HG03135 (cell line): ENCODE measurements around the gene TXNDC11.

ENCODE experiments used
- ATAC-seq: cut with Tn5 transposase; IDR thresholded peaks from one replicate; pipeline ENCODE4 v1.9.1; 2021; ENCODE audit warnings: mild to moderate bottlenecking, moderate library complexity; ENCODE audit not compliant: unreplicated experiment

TXNDC11 gene

DNA sequence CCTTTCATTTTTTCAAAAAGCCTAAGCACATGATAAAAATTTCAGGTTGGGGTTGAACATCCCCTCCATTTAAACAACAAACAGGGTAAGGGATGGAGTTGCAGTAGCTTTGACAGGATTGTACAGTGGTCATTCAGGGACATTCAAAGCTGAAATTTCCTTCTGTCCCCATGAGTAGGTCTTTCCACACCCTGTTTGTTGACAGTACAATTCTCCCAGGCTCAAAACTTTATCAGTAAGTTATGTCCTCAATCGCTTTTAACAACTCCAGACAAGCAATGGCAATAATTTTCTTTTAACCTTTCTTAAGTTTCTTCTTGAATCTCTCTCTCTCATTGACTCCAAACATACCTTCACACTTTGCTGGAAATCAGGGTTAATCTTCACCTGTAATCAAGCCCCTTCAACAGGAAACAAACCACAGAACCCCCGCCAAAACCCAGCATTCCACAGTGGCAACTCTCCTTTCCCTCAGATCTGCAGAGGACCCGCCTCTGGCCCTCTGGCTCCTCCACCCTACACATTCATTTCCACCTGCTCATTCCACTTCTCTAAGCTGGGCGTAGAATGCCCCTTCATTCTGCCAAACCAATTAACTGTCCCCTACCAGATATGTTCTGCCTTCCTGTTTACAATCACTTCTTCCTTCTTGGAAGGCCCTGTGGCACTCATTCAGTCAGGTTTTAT, 20.7 kb downstream of the TXNDC11 start:
- no peak for ATAC-seq

DNA sequence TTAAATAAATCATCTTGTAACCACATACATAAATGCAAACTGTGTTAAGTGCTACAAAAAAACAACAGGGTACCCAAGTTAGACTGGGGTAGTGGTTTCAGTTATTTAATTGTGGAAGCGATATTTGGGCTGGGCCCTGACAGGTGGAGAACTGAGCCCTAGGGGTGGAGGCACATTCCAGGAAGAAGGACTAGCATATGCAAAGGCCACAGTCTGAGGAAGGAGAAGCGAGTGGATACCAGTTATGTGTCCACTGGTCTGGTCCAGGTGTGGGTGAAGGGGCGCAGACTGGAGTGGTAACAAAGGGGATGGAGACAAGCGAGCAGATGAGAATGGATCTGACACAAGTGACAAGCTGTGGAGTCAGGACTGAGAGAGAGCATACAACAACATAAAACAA, 22.9 kb downstream of the TXNDC11 start:
- ATAC-seq = no peak

DNA sequence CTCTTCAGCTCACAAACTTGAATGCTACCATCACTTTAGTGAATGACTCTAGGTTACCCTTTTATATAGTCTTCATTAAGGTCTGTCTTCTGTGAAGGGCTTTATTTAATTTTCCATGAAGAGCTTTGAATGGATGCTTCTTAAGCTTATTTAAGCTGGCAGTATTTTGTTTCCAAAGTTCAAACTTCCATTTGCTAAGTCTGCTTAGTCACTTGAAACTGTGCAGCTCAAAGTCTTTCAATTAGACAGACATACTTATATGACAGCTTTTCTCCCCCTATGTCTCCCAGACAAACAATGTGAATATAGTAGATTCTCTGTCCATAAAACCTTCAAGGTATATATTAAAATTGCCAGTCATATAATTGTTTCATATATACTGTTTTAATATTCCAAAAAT, 23.5 kb downstream of the TXNDC11 start:
- no peak for ATAC-seq

DNA sequence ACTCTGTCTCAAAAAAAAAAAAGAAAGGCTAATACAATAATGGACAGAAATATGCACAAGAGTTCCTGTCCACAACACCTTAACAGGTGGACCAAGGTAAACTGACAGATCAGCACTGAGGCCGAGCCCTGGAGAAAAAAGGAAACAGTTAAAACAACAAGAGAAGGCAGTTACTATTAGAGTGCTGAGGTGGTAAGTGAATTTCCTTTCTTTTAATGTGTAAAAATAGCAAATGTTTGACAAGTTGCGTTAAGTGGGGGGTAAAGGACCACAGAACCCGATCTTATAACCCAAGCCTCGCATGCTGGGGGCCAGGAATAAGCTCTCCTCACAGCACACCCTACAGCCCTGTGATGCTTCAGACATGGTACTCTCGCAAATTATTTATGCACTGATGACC, 24.8 kb downstream of the TXNDC11 start:
- ATAC-seq = no peak

DNA sequence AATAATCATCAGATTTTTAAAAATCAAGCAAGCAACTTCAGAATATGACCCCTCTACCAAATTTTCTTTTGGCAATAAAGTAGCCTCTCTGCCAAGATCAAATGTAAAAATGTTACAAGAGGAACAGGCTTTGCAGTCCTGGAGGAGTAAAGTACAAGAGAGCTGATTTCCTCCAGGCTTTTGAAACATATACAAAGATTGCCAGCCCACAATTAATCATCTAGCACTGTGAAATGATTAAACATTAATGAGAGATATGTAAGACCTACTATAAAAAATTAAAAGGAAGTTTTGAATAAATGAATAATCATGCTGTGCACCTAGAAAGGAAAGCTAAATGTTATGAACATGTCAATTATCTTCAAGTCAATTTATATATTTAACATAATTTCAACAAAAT, 26.3 kb downstream of the TXNDC11 start:
- no peak for ATAC-seq

DNA sequence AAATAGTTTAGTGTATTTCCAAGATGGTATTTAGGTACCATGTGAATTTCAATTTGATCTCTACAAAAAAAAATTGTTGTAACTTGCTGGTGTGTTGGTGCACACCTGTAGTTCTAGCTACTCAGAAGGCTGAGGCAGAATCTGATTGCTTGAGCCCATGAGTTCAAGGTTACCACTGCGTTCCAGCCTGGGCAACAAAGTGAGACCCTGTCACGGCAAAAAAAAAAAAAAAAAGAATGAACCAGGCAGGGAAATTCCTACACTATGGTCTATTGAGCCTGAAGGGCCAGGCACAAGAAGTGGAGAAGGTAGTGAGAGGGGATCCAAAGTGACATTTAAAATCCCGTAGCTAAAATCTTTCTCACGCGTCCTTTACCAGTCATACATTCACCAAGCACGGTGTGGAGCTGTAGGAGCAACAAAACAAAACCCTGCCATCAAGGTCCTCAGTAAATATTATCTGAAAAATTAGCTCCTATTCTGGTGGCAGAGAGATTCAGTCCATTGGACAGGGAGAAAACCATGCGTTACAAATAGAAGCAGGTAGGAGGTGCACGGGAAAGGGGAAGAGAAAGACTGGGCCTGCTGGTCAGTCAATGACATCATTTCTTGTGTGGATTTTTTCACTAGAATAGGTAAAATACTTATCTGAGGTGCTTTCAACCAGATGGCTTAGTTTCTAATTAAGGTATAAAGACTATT, 27.3 kb downstream of the TXNDC11 start:
- ATAC-seq = no peak

DNA sequence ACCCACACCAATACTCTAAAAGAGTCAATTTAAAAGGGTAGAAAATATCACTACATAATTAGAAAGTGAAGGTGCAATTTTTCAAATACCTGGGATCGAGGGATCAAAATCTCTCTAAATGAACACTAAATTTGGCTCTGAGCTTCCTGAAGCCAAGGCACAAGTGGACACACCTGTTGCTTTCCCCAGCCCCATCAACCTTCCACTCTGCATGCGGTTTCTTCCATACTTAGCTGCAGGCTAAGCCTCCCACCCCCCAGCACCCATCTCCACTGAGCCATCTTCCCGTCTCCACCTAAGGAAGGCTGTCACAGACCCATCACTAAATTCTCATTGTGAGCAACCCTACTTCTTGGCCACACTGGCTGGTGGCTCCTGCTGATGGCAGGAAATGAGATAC, 30.5 kb downstream of the TXNDC11 start:
- no peak for ATAC-seq

DNA sequence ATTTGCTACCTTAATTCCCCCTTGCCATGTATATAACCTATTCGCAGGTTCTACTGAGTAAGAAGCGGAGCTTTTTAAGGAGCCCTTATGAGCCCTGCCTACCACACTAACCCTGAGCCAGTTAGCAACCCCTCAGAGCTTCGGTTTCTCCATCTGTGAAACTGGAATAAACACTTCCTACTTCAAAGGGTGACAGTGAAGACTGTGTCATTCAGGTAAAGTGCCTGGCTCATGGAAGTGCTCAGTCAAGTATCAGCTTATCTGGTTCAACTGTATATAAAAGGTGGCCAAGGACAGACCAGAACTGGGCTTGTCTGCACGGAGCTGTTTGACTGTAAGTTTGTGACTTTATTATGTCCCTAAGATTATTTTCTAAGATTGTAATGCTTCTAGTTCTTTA, 31.0 kb downstream of the TXNDC11 start:
- ATAC-seq = no peak

DNA sequence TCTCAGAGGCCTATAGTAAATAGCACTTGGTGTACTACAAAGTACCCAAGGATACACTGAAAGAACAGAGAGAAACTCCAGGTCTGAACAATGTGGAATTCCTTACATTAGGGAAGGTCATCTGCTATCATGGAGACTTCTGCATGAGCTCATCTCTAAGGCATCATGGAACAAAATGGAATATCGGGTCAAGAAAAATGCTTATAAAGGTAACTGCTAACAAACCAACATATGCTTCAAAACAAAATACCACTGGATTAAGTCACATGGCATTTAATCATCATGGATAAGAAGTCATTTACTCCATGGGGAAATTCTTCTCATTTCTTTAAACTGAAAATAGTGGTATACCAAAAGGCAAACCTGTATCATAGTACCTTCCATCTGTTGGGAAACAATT, 34.2 kb downstream of the TXNDC11 start:
- ATAC-seq = no peak

DNA sequence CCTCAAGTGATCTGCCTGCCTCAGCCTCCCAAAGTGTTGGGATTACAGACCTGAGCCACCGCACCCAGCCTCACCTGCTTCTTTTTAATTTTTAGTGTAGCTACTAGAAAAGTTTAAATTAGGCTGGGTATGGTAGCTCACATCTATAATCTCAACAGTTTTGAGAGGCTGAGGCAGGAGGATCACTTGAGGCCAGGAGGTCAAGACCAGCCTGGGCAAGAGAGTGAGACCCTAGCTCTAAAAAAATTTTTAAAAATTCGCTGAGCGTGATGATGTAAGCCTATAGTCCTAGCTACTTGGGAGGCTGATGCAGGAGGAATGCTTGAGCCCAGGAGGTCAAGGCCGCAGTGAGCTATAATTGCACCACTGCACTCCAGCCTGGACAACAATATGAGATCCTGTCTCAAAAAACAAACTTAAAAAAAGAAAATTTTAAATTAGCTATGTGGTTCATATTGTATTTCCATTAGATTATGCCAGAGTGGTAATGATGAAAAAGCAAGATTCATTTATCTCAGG, 34.9 kb downstream of the TXNDC11 start:
- ATAC-seq = no peak

DNA sequence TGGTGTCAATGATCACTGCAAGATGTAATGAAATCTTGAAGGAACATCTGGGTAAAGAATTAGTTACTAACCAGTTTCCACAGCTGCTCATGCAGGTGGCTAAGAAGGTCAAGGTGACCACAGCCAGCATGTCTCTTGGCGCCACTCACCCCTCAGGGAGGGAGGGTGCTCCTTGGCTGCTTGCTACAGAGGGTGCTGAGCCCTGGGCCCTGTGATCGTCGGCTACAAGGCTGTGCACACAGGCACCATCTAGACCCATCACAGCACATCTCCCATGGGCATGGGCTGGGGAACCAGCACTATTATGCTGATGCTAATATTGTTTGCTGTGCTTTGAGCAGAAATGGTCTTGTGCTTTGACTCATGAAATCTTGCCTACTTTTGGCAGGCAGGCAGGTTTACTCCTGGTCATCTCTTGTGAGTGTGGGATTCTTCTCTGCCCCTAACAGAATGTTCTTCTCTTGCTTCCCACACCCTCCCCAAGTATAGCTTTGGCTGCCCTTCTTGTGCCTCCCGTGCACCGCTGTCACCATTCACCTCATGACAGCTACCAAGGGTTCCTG, 36.4 kb downstream of the TXNDC11 start:
- ATAC-seq = no peak

DNA sequence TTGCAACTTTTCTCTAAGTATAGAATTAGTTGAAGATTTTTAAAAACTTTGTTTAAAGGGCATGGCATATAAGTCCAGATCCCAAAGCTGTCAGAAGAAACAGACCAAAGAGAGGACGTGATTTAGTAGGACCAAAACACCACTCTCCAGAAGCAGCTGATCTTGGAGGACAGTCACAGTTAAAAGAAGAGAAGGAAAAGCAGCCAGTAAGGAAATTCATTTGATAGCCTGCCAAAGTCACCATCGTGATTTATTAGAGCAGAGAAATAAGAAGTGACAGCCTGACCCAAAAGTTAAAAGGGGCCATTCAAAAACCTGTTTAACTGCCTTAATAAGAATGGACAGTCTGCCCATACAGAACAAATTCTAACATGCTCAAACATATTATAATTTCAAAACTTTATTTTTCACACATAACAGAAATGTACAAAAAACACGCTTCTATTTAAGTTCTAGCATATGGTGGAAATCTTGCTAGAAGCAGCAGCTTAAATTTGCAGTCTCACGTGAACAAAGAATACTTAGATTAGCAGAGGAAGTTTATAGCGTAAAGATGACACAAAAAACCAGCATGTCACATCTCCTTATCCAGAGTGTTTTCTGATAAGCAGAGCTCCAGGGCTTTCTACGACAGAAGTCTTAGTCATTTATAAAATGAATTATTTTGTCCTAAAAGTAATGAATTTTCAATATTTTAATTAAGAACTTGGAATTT, 37.2 kb downstream of the TXNDC11 start:
- ATAC-seq = no peak

DNA sequence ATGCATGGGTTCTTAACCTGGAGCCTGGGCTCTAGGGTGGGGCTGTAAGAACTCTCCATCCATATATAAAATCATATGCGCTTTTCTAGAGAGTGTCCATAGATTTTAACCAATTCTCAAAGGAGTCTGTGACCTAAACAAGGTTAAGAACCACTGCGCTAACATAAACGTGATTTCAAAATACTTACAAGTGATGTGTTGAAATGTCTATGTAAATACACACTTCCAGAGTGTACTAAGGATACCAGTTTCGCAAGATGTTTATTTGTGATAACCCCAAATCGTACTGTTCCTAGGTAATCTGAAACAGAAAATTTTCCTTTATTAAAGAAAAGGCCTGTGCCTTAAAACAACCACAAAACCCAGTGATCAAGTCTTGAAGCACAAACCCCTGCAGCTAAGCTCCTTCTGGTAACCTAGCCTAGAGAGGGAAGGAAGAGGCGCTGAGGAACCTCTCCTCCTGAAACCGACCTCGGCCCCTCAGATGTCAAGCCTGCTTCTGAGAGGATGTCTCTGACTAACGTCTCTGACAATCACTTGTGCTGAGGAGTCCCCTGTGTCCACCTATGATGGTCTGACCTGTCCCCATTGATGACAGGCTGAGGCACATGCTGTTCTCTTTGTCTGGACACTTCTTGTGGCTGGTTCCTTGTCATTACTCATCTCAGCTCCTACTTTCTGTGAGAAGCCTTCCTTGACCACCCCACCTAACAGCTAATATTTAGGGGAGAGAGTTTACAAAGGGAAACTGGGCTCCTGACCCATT, 42.2 kb downstream of the TXNDC11 start:
- no peak for ATAC-seq

DNA sequence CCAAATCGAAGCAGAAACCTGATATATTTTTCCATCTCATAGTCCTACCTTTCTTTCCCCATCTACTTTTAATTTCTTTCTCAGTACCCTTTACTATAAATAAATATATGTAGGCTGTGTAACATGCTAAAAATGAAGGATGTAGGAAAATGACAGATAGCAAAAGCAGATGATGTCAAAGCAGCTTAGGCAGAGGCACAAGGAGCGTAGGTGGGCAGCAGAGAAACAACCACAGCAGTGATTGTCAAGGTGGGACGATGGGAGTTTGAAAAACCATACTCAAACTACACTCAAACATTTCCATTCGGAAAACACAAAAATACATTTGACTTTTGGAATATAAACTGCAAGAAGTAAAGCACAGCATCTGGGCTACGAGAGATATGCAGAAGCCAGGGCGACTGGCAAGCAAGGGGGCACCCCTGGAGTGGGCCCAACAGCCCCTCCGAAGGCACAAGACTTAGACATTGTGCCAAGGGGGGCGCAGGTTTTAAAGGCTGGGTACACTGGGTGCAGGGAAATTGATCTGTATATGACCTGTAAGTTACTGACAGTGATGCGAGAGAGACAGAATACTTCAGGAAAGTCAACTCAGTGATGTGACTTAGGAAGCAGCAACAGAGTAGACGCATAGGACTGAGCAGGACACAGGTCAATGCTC, 43.3 kb downstream of the TXNDC11 start:
- ATAC-seq = no peak

DNA sequence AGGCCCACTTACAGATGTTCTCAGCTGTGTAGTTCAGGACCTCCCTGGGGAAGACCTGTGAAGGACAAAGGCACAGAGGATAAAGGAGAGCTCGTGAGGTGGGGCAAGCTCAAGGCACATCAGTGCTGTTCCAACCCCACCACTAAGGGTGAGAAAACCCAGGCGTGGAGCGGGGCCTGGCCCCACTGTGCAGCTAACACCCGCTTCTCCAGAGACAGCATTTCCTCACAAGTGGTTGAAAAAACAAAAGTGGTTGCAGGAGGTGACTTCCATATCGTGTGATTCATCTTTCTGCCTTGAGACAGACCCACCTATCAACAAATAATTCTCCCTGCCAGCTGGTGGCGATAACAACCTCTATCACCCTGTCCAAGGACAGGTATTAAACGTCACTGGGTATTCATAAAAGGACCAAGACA, 44.4 kb downstream of the TXNDC11 start:
- ATAC-seq = no peak

DNA sequence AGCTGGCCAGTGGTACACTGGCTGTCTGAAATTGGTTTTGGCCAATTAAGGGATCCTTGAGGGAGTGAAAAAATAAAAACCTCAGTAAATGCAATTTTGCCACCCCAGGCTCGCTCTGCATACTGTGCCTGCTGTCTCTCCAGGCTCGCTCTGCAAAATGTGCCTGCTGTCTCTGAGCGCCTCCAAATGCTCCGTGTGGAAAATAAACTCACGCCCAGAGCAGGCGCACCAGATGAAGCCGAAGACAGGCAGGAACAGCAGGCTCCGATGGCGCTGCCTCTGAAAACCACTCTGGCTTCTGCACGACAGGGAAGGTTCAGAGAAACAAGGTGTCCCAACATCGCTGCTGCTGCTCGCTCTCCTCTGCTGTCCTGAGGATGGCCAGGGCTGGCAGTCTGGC, 45.3 kb downstream of the TXNDC11 start:
- ATAC-seq = no peak

DNA sequence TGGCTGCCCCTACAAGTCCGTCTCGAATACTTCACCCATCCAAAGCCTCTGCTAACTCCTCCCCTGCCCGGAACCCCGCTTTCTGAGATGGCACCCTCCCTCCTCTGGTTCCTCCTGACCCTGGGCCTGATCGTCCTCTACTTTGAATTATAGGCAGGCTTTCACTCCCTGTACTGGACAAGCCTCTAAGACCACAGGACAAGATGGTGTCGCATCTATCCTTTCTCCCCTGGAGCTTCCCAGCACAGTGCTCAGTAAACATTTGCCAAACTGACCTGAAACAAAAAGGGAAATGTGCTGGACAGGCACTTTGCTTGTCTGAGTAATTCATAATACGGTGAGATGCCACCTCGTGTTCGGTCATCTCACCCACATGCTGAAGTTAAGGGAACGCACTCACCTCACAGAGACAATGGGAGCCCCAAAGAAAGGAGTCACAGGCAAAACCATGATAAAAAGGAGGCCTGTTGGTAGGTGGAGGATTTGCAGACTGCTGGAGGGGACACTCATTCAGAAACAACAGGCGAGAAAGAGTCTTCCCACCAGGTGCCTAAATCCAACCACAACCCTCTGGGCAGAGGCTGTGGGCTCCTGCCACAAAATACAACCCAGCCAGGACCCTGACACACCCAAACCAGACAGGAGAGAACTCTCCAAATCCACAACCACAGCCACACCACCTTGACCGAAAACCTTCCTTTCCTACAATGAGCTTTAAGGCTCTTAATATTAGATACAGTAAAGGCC, 46.2 kb downstream of the TXNDC11 start:
- ATAC-seq = no peak

DNA sequence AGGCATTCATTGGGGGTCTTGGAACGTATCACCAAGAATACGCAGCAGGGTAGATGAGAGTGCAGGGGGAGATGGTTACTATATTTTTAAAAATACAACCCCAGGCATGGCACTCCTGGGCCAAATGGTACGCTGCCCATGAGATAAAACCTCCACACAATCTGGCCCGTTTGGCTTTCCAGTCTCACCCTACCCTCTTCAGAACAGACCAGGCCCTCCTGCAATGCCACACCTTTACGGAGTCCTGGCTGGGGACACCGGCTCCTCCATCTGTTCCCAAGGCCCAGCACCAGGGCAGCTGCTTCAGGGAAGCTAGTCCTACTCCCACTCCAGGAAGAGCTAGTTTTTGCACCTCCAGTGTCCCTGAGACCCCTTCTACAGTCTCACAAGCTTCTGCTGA, 50.0 kb downstream of the TXNDC11 start:
- no peak for ATAC-seq

DNA sequence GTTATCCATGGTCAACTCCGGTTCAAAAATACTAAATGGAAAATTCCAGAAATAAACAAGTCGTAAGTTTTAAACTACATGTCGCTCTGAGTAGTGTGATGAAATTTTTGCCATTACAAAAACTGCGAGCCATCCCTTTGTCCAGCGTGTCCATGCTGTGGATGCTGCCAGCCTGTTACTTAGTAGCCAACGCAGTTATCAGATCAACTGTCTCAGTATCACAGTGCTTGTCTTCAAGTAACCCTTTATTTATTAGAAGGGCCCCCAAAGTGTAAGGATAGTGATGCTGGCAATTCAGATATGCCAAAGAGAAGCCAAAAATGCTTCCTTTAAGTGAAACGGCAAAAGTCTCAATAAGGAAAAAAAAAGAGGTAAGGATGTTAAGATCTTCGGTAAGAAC, 50.5 kb downstream of the TXNDC11 start:
- no peak for ATAC-seq

DNA sequence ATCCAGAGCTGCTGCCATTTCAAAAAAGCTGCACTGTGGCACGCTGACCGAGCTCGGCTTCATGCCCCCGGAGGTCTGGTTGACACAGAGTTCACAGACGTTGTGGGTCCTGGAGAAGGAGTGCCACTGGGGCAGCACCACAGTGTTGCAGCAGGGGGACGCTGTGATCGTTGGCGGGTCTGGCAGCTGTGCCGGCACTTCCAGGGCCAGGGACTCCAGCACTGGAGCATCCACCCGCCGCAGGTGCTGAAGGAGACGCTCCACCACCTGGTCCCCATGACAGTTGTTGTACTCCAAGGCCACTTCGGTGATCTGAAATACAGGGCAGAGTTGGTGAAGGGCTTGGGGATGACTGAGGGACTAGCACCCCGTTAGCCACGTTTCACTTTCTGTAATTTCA, 50.9 kb downstream of the TXNDC11 start:
- ATAC-seq = no peak
